ENCODE results near the gene OSBPL2.

OSBPL2 gene

GRCh38 chr20:62299666-62300236 lies 61.4 kb downstream of the OSBPL2 start:
- H3K4me3 ChIP-seq (ENCODE audit: low read depth, low read length): no peak overlapping the region
- TF ChIP-seq, protein P1, sequence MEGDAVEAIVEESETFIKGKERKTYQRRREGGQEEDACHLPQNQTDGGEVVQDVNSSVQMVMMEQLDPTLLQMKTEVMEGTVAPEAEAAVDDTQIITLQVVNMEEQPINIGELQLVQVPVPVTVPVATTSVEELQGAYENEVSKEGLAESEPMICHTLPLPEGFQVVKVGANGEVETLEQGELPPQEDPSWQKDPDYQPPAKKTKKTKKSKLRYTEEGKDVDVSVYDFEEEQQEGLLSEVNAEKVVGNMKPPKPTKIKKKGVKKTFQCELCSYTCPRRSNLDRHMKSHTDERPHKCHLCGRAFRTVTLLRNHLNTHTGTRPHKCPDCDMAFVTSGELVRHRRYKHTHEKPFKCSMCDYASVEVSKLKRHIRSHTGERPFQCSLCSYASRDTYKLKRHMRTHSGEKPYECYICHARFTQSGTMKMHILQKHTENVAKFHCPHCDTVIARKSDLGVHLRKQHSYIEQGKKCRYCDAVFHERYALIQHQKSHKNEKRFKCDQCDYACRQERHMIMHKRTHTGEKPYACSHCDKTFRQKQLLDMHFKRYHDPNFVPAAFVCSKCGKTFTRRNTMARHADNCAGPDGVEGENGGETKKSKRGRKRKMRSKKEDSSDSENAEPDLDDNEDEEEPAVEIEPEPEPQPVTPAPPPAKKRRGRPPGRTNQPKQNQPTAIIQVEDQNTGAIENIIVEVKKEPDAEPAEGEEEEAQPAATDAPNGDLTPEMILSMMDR (IDR thresholded peaks at IDR 0.05; ENCODE audit: insufficient read depth, low read depth, low read length, missing control alignments): no peak
- DNase-seq (ENCODE audit: low read depth): no peak

GRCh38 chr20:62300319-62300718 lies 62.0 kb downstream of the OSBPL2 start:
- H3K4me3 ChIP-seq (ENCODE audit: low read depth, low read length): no peak overlapping the region
- no peak for DNase-seq (ENCODE audit: low read depth)
- TF ChIP-seq, protein P1 (IDR thresholded peaks at IDR 0.05; ENCODE audit: insufficient read depth, low read depth, low read length, missing control alignments): no peak

- H3K4me3 ChIP-seq (ENCODE audit: low read depth, low read length): no peak overlapping the region
- DNase-seq (ENCODE audit: low read depth): no peak
- TF ChIP-seq, protein P1 (IDR thresholded peaks at IDR 0.05; ENCODE audit: insufficient read depth, low read depth, low read length, missing control alignments): no peak
Observed at GRCh38 chr20:62301111-62301668, 62.9 kb downstream of the OSBPL2 start.

GRCh38 chr20:62301773-62302340 lies 63.5 kb downstream of the OSBPL2 start:
- TF ChIP-seq, protein P1 (IDR thresholded peaks at IDR 0.05; ENCODE audit: insufficient read depth, low read depth, low read length, missing control alignments): peak; percentile 95
- DNase-seq (ENCODE audit: low read depth): peak; percentile 96
- peak overlapping the region; percentile 80 for H3K4me3 ChIP-seq (ENCODE audit: low read depth, low read length)

DNA sequence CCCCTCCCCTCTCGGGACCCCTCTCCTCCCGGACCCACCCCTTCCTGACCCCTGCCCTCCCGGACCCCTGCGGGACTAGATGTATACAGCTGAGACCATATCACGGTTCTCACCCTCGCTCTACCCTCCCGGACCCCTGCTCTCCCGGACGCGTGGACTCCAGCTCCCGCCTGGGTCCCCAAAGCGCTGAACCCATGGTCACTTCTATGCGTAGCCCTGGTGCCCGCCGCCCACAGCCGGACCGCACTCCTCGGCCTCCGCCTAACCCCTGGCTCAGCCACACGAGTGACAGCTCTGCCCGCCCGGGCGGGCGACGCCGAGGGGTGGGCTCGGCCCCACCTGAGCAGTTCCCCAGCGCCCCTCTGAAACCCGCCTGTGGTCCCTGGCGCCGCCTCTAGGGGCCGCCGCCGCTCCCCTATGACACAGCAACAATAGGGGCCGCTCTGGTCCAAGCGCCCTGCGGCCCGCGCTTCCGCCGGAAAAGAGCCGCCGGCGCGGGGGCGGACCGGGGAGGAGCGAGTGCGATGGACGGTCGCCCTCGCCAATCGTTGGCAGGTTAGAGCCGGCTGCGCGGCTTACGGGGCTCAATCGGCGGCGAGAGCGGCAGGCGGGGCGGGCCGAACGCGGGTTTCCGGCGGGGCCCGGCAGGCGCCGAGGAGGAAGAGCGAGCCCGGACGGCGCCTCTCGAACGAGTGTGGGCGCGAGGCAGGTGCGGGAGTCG lies 64.2 kb downstream of the OSBPL2 start, which contains the start of gene ADRM1:
Gene ADRM1 (plus strand): TSS at position 657 of the 721 bp plus-strand sequence. CDS start 572 bp downstream, outside the sequence.
- DNase-seq (ENCODE audit: low read depth): peak; percentile 98
- peak within 1 kb of the TSS; percentile 81 for H3K4me3 ChIP-seq (ENCODE audit: low read depth, low read length)
- TF ChIP-seq, protein P1 (IDR thresholded peaks at IDR 0.05; ENCODE audit: insufficient read depth, low read depth, low read length, missing control alignments): peak; percentile 84

- DNase-seq (ENCODE audit: low read depth): no peak
- TF ChIP-seq, protein P1 (IDR thresholded peaks at IDR 0.05; ENCODE audit: insufficient read depth, low read depth, low read length, missing control alignments): no peak
- peak overlapping the region; percentile 81 for H3K4me3 ChIP-seq (ENCODE audit: low read depth, low read length)
Observed at GRCh38 chr20:62303062-62303339, 64.7 kb downstream of the OSBPL2 start.

Measured in GM12865 (cell line).